HepG2 (cell line): ENCODE measurements around the gene CLDN7. TPM values are rescaled to one million over a fixed set of nuclear protein-coding genes. Genes with fewer than 3 reads are reported as not detected.

Experiments
- ATAC-seq: fragments of 200-7000 bp; cut with Tn5 transposase; 3 replicates; pipeline ENCODE4 v1.9.1; 2020; ENCODE audit warnings: mild to moderate bottlenecking, moderate library complexity
- BruUV-seq: library from RNA; stranded (reverse); fragments of 400-500 nt; replicated peaks from 2 replicates; lab custom pipeline; 2021; lab: Mats Ljungman, UMichigan
- CTCF ChIA-PET: fragments of 300-600 bp; formaldehyde crosslinking; extraction: SDS; loops from one replicate; lab custom pipeline; 2021; ENCODE audit warnings: low total read pairs, inconsistent platforms, low intra/inter-chr PET ratio; lab: Yijun Ruan, JAX
- POLR2A ChIA-PET: fragments of 350-600 bp; sonication (Branson Sonifier 250); formaldehyde crosslinking; loops from one replicate; lab custom pipeline; 2020; ENCODE audit warnings: antibody characterized with exemption, inconsistent platforms; lab: Yijun Ruan, JAX
- DNase-seq: peaks from one replicate; pipeline ENCODE4 v3.0.0-alpha.2; 2015; ENCODE audit warnings: low spot score
- FAIRE-seq: peaks from 3 replicates; lab custom pipeline; 2011; peaks lifted over from hg19 to GRCh38; lab: Jason Lieb, UNC
- H2AFZ ChIP-seq: one replicate; pipeline ENCODE4 v1.6.1; 2011; ENCODE audit warnings: low read length, inconsistent platforms
- H3K27ac ChIP-seq: fragments of 300-600 bp; 3 replicates; pipeline ENCODE4 v1.8.0; 2011; ENCODE audit warnings: mixed run types, mild to moderate bottlenecking, mixed read lengths, low read length, inconsistent platforms; ENCODE audit not compliant: insufficient read depth; ENCODE audit errors: extremely low read length
- H3K27me3 ChIP-seq, 2 experiments: fragments of 200-600 bp in 1 of 2; 2 replicates in 1 of 2; 3 replicates in 1 of 2; pipeline versions ENCODE4 v1.6.0 to v1.8.0; 2011; ENCODE audit warnings: low read length in 2 of 2, mild to moderate bottlenecking in 2 of 2, moderate library complexity in 2 of 2, inconsistent platforms in 1 of 2; ENCODE audit not compliant: insufficient read depth in 2 of 2, control insufficient read depth in 1 of 2
- H3K36me3 ChIP-seq, 2 experiments: fragments of 200-600 bp in 1 of 2; replicated peaks in 1 of 2; 2 replicates in 1 of 2; 3 replicates in 1 of 2; pipeline versions ENCODE4 v1.5.1 to v1.8.0; 2011; ENCODE audit warnings: low read length in 2 of 2, inconsistent platforms in 1 of 2; ENCODE audit not compliant: insufficient read depth in 2 of 2, control insufficient read depth in 1 of 2
- H3K4me1 ChIP-seq: 2 replicates; pipeline ENCODE4 v1.5.1; 2012; ENCODE audit warnings: low read length, inconsistent platforms; ENCODE audit not compliant: insufficient read depth
- H3K4me2 ChIP-seq: 2 replicates; pipeline ENCODE4 v1.6.0; 2011; ENCODE audit warnings: low read depth, low read length, inconsistent platforms
- H3K4me3 ChIP-seq, 3 experiments: fragments of 200-600 bp in 1 of 3; sonication (generic), shearing (Covaris generic) in 1 of 3; replicated peaks in 1 of 3; 2 replicates each; pipeline ENCODE4 v1.5.1; 2011 to 2016; ENCODE audit warnings: low read length in 3 of 3, inconsistent platforms in 2 of 3, low read depth in 2 of 3, mild to moderate bottlenecking in 2 of 3, control low read depth in 1 of 3, mixed read lengths in 1 of 3; ENCODE audit not compliant: insufficient read depth in 1 of 3
- H3K79me2 ChIP-seq: one replicate; pipeline ENCODE4 v1.6.1; 2011; ENCODE audit warnings: low read length, inconsistent platforms; ENCODE audit not compliant: insufficient read depth
- H3K9ac ChIP-seq: 2 replicates; pipeline ENCODE4 v1.6.0; 2011; ENCODE audit warnings: mild to moderate bottlenecking, low read depth, low read length, inconsistent platforms; ENCODE audit not compliant: insufficient read depth
- H3K9me3 ChIP-seq: 2 replicates; pipeline ENCODE4 v1.5.1; 2012; ENCODE audit warnings: mild to moderate bottlenecking, low read length
- H4K20me1 ChIP-seq: 2 replicates; pipeline ENCODE4 v1.6.0; 2011; ENCODE audit warnings: inconsistent platforms, mild to moderate bottlenecking, low read length, moderate library complexity; ENCODE audit not compliant: insufficient read depth
- ELF3 ChIP-seq: IDR thresholded peaks from 2 replicates; pipeline ENCODE4 v1.6.1; 2016; ENCODE audit warnings: missing genetic modification reagents, missing compliant biosample characterization
- MTF1 ChIP-seq: sonication (generic); formaldehyde crosslinking; IDR thresholded peaks from 2 replicates; pipeline ENCODE4 v1.5.0; 2020; ENCODE audit warnings: missing genetic modification reagents
- MXD4 ChIP-seq: IDR thresholded peaks from 2 replicates; pipeline ENCODE4 v1.6.1; 2016; ENCODE audit warnings: mild to moderate bottlenecking, missing biosample characterization, missing genetic modification reagents
- MXI1 ChIP-seq: IDR thresholded peaks from 3 replicates; pipeline ENCODE4 v1.6.1; 2012; ENCODE audit warnings: low read depth, low read length, inconsistent platforms, borderline replicate concordance
- PITX1 ChIP-seq: sonication (generic); formaldehyde crosslinking; IDR thresholded peaks from 2 replicates; pipeline ENCODE4 v1.5.1; 2020; ENCODE audit warnings: mild to moderate bottlenecking, missing genetic modification reagents
- SATB2 ChIP-seq: sonication (generic); formaldehyde crosslinking; IDR thresholded peaks from 2 replicates; pipeline ENCODE4 v1.5.0; 2020; ENCODE audit warnings: missing genetic modification reagents
- SCMH1 ChIP-seq: sonication (generic); formaldehyde crosslinking; IDR thresholded peaks from 2 replicates; pipeline ENCODE4 v1.9.0; 2021; ENCODE audit warnings: missing genetic modification reagents, mild to moderate bottlenecking, borderline replicate concordance
- THAP11 ChIP-seq: IDR thresholded peaks from 2 replicates; pipeline ENCODE4 v1.6.1; 2016; ENCODE audit warnings: missing biosample characterization, missing genetic modification reagents
- ZNF770 ChIP-seq: sonication (generic); formaldehyde crosslinking; IDR thresholded peaks from 2 replicates; pipeline ENCODE4 v1.5.0; 2020; ENCODE audit warnings: mild to moderate bottlenecking, missing genetic modification reagents
- ZNF775 ChIP-seq: sonication (generic); formaldehyde crosslinking; IDR thresholded peaks from 2 replicates; pipeline ENCODE4 v1.4.0; 2020; ENCODE audit warnings: missing genetic modification reagents, mild to moderate bottlenecking, moderate library complexity, borderline replicate concordance
- WGBS: methylation state at CpG from one replicate; pipeline ENCODE4 v1.1.6; 2017; ENCODE audit warnings: low lambda C conversion rate; 5-methylcytosine and 5-hydroxymethylcytosine counted together
- in situ Hi-C: cut with HindIII; loops from 2 replicates; pipeline ENCODE4 v1.10.0; 2017; ENCODE audit warnings: low pct_unique_long_range_greater_than_20kb; ENCODE audit not compliant: extremely low pct_ligation_motif_present
- intact Hi-C: fragments of 100-400 bp; cut with micrococcal nuclease; formaldehyde crosslinking; loops from one replicate; pipeline ENCODE4 v1.10.0; 2022; ENCODE audit not compliant: unreplicated experiment
- polyA plus RNA-seq, 8 experiments: library from polyadenylated mRNA; depleted of rRNA in 3 of 8; stranded (reverse) in 7 of 8; unstranded in 1 of 8; fragments of >200 nt; fragmentation: Illumina TruSeq in 4 of 8; extraction: Trizol in 4 of 8; gene quantifications; 2 replicates each; pipeline versions ENCODE4 v1.2.1 to v1.2.3, GENCODE V29; 2011 to 2016; ENCODE audit warnings: low read depth in 4 of 8, missing spikeins in 1 of 8, mixed read lengths in 1 of 8; ENCODE audit not compliant: insufficient read depth in 1 of 8
- total RNA-seq, 5 experiments: library from RNA; depleted of rRNA; stranded (reverse); fragments of >200 nt; fragmentation: Illumina TruSeq; extraction: Trizol; gene quantifications; 2 replicates each; pipeline ENCODE4 v1.2.3, GENCODE V29; 2016; ENCODE audit warnings: low read depth in 1 of 5
- TF ChIP-seq, protein P1 (sequence below): IDR thresholded peaks from 2 replicates; pipeline ENCODE4 v1.6.1; 2018; ENCODE audit warnings: missing genetic modification reagents, mild to moderate bottlenecking, missing compliant biosample characterization
- TF ChIP-seq, protein P2 (sequence below): IDR thresholded peaks from 2 replicates; pipeline ENCODE4 v1.6.1; 2016; ENCODE audit warnings: control low read depth
- TF ChIP-seq, protein P3 (sequence below): sonication (generic); formaldehyde crosslinking; IDR thresholded peaks from 2 replicates; pipeline ENCODE4 v1.8.1; 2023; ENCODE audit warnings: mild to moderate bottlenecking, missing genetic modification reagents

The CLDN7 gene
- total and polyA plus RNA-seq, 2 of the 13 experiments (the other 11 are each of a cell fraction or from before 2014, with no cell fraction given): not detected

- TF ChIP-seq ZNF770 (CRISPR knock-in tag) (no peak), ELF3 (CRISPR knock-in tag) (0 out of 2 replicates have a peak, but pooled peaks have one; percentile 25), MXD4 (0 out of 2 replicates have a peak, but pooled peaks have one; percentile 11), MXI1 (peak; percentile 23; the same call in 1 of the 3 replicates)
- TF ChIP-seq, protein P1, sequence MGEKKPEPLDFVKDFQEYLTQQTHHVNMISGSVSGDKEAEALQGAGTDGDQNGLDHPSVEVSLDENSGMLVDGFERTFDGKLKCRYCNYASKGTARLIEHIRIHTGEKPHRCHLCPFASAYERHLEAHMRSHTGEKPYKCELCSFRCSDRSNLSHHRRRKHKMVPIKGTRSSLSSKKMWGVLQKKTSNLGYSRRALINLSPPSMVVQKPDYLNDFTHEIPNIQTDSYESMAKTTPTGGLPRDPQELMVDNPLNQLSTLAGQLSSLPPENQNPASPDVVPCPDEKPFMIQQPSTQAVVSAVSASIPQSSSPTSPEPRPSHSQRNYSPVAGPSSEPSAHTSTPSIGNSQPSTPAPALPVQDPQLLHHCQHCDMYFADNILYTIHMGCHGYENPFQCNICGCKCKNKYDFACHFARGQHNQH (CRISPR knock-in tag): no peak
Observed at GRCh38 chr17:7215136-7215638, 47.1 kb downstream of the CLDN7 start (continued).

GRCh38 chr17:7214300-7215135, 47.8 kb downstream of the CLDN7 start:
- Histone ChIP-seq H4K20me1 (no peaks in the 10 kb centered on the region), H3K9ac (peak overlapping the region; percentile 28), H3K27ac (peak overlapping the region; percentile 53), H3K27me3 (peaks cover 0 to 4% of the 10 kb centered on the region in 2 experiments; a peak in 2 of 5 replicates), H2AFZ (no peak overlapping the region), H3K9me3 (no peaks in the 10 kb centered on the region), H3K36me3 (no peaks in the 10 kb centered on the region), H3K79me2 (no peaks in the 10 kb centered on the region), H3K4me2 (peak overlapping the region; percentile 77), H3K4me3 (peak overlapping the region; percentile 29 to 68 (median 55)), H3K4me1 (peaks cover 56% of the 10 kb centered on the region)
- ATAC-seq: peak; percentile 88
- peak; percentile 95 for DNase-seq
- in situ Hi-C loops (loop anchor here (5.0 kb wide), 1 partner anchor 37 kb away; the partner anchor contains the start of gene ASGR1), intact Hi-C loops (loop anchor here (5.0 kb wide), 1 partner anchor 37 kb away; the partner anchor contains the start of gene ASGR1)
- FAIRE-seq: peak; percentile 76
- no TSS peak for BruUV-seq
- CTCF ChIA-PET: interaction anchor here (1.9 kb wide), 1 partner anchor 169 kb away, joined by 10 read pairs; no protein-coding TSS in a partner anchor
- WGBS: 2% methylated on average over 32 of the region's 45 CpGs
- POLR2A ChIA-PET: interaction anchor here (0.8 to 2.9 kb wide), 8 partner anchors 20 to 179 kb away, joined by 3 to 35 read pairs (median 5); partner anchors contain the start of genes ASGR1, ASGR2, DVL2 and SLC16A13
- TF ChIP-seq MXI1 (0 out of 3 replicates have a peak, but pooled peaks have one; percentile 2), ZNF775 (CRISPR knock-in tag) (no peak), SATB2 (no peak), THAP11 (CRISPR knock-in tag) (peak; percentile 98; the same call in 1 of the 2 replicates), MTF1 (CRISPR knock-in tag) (no peak), SCMH1 (CRISPR knock-in tag) (no peak), PITX1 (CRISPR knock-in tag) (no peak)
- TF ChIP-seq, protein P2, sequence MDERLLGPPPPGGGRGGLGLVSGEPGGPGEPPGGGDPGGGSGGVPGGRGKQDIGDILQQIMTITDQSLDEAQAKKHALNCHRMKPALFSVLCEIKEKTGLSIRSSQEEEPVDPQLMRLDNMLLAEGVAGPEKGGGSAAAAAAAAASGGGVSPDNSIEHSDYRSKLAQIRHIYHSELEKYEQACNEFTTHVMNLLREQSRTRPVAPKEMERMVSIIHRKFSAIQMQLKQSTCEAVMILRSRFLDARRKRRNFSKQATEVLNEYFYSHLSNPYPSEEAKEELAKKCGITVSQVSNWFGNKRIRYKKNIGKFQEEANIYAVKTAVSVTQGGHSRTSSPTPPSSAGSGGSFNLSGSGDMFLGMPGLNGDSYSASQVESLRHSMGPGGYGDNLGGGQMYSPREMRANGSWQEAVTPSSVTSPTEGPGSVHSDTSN (CRISPR knock-in tag): 0 out of 2 replicates have a peak, but pooled peaks have one; percentile 35
- TF ChIP-seq, protein P3, sequence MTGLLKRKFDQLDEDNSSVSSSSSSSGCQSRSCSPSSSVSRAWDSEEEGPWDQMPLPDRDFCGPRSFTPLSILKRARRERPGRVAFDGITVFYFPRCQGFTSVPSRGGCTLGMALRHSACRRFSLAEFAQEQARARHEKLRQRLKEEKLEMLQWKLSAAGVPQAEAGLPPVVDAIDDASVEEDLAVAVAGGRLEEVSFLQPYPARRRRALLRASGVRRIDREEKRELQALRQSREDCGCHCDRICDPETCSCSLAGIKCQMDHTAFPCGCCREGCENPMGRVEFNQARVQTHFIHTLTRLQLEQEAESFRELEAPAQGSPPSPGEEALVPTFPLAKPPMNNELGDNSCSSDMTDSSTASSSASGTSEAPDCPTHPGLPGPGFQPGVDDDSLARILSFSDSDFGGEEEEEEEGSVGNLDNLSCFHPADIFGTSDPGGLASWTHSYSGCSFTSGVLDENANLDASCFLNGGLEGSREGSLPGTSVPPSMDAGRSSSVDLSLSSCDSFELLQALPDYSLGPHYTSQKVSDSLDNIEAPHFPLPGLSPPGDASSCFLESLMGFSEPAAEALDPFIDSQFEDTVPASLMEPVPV (CRISPR knock-in tag): no peak
